ENCODE data around the gene ANKRD33.

DNA sequence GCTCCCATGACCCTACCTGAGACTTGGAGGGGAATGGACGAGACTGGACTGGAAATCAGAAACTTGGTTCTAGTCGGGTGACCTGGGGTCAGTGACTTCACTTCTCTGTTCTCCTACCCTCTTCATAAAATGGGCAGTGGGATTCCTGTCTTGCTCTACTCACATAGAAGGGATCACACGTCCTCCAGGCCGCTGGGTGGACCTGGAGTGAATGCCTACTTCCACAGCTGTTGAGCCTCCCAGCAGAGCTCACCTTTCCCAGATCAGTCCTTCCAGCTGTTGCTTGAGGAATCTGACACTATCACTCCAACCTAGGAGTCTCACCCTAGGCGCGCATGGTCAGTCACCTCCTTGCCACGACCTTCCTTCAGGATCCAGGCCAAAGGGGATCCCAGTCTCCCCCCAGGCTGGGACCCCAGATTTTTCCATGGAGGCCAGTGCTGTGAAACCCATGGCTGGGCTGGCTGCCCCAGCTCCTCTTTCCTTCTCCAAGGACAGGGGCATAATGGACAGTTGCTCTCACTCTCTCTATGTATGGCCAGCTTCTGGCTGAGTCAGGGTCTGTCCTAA, 20.0 kb downstream of the ANKRD33 start:
- TF ChIP-seq RFX5 (IDR thresholded peaks at IDR 0.05; ENCODE audit: low read depth, low read length) (no peak), RAD21 (IDR thresholded peaks at IDR 0.05; ENCODE audit: low read length) (no peak)
- TF ChIP-seq, protein P1, sequence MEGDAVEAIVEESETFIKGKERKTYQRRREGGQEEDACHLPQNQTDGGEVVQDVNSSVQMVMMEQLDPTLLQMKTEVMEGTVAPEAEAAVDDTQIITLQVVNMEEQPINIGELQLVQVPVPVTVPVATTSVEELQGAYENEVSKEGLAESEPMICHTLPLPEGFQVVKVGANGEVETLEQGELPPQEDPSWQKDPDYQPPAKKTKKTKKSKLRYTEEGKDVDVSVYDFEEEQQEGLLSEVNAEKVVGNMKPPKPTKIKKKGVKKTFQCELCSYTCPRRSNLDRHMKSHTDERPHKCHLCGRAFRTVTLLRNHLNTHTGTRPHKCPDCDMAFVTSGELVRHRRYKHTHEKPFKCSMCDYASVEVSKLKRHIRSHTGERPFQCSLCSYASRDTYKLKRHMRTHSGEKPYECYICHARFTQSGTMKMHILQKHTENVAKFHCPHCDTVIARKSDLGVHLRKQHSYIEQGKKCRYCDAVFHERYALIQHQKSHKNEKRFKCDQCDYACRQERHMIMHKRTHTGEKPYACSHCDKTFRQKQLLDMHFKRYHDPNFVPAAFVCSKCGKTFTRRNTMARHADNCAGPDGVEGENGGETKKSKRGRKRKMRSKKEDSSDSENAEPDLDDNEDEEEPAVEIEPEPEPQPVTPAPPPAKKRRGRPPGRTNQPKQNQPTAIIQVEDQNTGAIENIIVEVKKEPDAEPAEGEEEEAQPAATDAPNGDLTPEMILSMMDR (conservative IDR thresholded peaks at IDR 0.05; ENCODE audit: low read depth, low read length), result no peak

All from IMR-90 (cell line).